Hepatocyte (in vitro differentiated cells): ENCODE measurements around the gene COL5A2. TPM values are rescaled to one million over a fixed set of nuclear protein-coding genes. Genes with fewer than 3 reads are reported as not detected.

ENCODE experiments used
- DNase-seq: peaks from one replicate; pipeline ENCODE4 v3.0.0-alpha.2; 2016; ENCODE audit warnings: low spot score
- H2AFZ ChIP-seq: fragments of 200-600 bp; sonication (generic); 2 replicates; pipeline ENCODE4 v1.6.0; 2016; ENCODE audit warnings: antibody characterized with exemption, mild to moderate bottlenecking
- H3K27ac ChIP-seq: fragments of 200-600 bp; sonication (generic); 2 replicates; pipeline ENCODE4 v1.5.1; 2016; ENCODE audit warnings: mild to moderate bottlenecking
- H3K27me3 ChIP-seq: fragments of 200-600 bp; sonication (generic); 2 replicates; pipeline ENCODE4 v1.6.1; 2016
- H3K36me3 ChIP-seq: fragments of 200-600 bp; sonication (generic); replicated peaks from 2 replicates; pipeline ENCODE4 v1.5.1; 2016; ENCODE audit warnings: low read depth; ENCODE audit not compliant: insufficient read depth
- H3K4me1 ChIP-seq: fragments of 200-600 bp; sonication (generic); 2 replicates; pipeline ENCODE4 v1.5.1; 2016; ENCODE audit warnings: mild to moderate bottlenecking, moderate library complexity; ENCODE audit not compliant: insufficient read depth
- H3K4me2 ChIP-seq: fragments of 200-600 bp; sonication (generic); 2 replicates; pipeline ENCODE4 v1.6.0; 2016
- H3K4me3 ChIP-seq: fragments of 200-600 bp; sonication (generic); 2 replicates; pipeline ENCODE4 v1.5.1; 2016; ENCODE audit warnings: mild to moderate bottlenecking
- H3K79me2 ChIP-seq: fragments of 200-600 bp; sonication (generic); 2 replicates; pipeline ENCODE4 v1.6.0; 2017; ENCODE audit warnings: mild to moderate bottlenecking
- H3K9me2 ChIP-seq: fragments of 200-600 bp; sonication (generic); replicated peaks from 2 replicates; pipeline ENCODE4 v1.6.0; 2017; ENCODE audit warnings: mild to moderate bottlenecking; ENCODE audit not compliant: insufficient read depth
- H3K9me3 ChIP-seq: fragments of 200-600 bp; sonication (generic); 2 replicates; pipeline ENCODE4 v1.5.1; 2016; ENCODE audit warnings: low read depth, mild to moderate bottlenecking
- H4K20me1 ChIP-seq: fragments of 200-600 bp; sonication (generic); 2 replicates; pipeline ENCODE4 v1.6.0; 2016; ENCODE audit warnings: mild to moderate bottlenecking; ENCODE audit not compliant: insufficient read depth, poor library complexity, severe bottlenecking
- EZH2 ChIP-seq: fragments of 200-600 bp; sonication (generic); IDR thresholded peaks from 2 replicates; pipeline ENCODE4 v1.6.1; 2016; ENCODE audit warnings: antibody characterized with exemption, mild to moderate bottlenecking, borderline replicate concordance
- EZH2phosphoT487 ChIP-seq: fragments of 200-600 bp; sonication (generic); IDR thresholded peaks from one replicate; pipeline ENCODE4 v1.6.1; 2018; ENCODE audit warnings: antibody characterized with exemption, mild to moderate bottlenecking, low read depth, moderate library complexity; ENCODE audit not compliant: unreplicated experiment, severe bottlenecking
- WGBS: methylation state at CpG from one replicate; pipeline ENCODE4 v1.1.6; 2016; ENCODE audit warnings: low lambda C conversion rate; ENCODE audit errors: missing lambda C conversion rate; 5-methylcytosine and 5-hydroxymethylcytosine counted together
- polyA plus RNA-seq: library from polyadenylated mRNA; unstranded; fragments of >200 nt; fragmentation: Nextera tagmentation; extraction: Ambion mirVana; gene quantifications from 2 replicates; pipeline ENCODE4 v1.2.1, GENCODE V29; 2016
- total RNA-seq: library from RNA; depleted of rRNA; stranded (reverse); fragments of >200 nt; gene quantifications from 2 replicates; pipeline ENCODE4 v1.2.3, GENCODE V29; 2014
- TF ChIP-seq, protein P1 (sequence below): fragments of 200-600 bp; sonication (generic); IDR thresholded peaks from 2 replicates; pipeline ENCODE4 v1.5.1; 2016; ENCODE audit warnings: antibody characterized with exemption, mild to moderate bottlenecking; ENCODE audit not compliant: poor library complexity

COL5A2 gene
- total and polyA plus RNA-seq, 2 experiments from 2014 or later = 137 to 406 TPM

DNA sequence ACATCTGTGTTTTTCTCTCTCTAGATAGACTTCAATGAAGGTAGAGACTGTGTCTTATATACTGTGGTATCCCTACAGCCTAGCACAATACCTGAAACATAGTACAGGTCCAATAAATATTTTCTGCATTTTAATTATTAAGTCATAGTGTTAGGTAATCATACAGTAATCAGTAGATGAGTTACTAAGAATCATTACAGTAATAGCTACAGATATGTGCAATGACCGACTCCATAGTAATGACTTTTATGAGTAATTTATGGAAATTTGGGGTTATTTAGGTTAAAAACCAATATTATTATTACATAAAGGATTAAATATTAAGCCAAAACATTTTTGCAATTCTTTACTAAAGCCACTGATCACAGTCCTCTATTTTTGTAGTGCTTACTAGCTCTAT lies 21.6 kb downstream of the COL5A2 start:
- Histone ChIP-seq H4K20me1 (peaks cover 5% of the 10 kb centered on the region), H3K4me1 (no peaks in the 10 kb centered on the region), H3K27me3 (no peaks in the 10 kb centered on the region), H3K27ac (no peak overlapping the region), H3K9me3 (no peaks in the 10 kb centered on the region), H3K4me2 (no peak overlapping the region), H2AFZ (no peak overlapping the region), H3K79me2 (peaks cover 99% of the 10 kb centered on the region), H3K36me3 (no peaks in the 10 kb centered on the region), H3K9me2 (no peaks in the 10 kb centered on the region), H3K4me3 (no peak overlapping the region)
- no peak for DNase-seq
- TF ChIP-seq EZH2 = no peak
- TF ChIP-seq, protein P1, sequence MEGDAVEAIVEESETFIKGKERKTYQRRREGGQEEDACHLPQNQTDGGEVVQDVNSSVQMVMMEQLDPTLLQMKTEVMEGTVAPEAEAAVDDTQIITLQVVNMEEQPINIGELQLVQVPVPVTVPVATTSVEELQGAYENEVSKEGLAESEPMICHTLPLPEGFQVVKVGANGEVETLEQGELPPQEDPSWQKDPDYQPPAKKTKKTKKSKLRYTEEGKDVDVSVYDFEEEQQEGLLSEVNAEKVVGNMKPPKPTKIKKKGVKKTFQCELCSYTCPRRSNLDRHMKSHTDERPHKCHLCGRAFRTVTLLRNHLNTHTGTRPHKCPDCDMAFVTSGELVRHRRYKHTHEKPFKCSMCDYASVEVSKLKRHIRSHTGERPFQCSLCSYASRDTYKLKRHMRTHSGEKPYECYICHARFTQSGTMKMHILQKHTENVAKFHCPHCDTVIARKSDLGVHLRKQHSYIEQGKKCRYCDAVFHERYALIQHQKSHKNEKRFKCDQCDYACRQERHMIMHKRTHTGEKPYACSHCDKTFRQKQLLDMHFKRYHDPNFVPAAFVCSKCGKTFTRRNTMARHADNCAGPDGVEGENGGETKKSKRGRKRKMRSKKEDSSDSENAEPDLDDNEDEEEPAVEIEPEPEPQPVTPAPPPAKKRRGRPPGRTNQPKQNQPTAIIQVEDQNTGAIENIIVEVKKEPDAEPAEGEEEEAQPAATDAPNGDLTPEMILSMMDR = no peak
- no peak for TF ChIP-seq EZH2phosphoT487
- 89% methylated on average over 1 of the region's 1 CpG for WGBS

DNA sequence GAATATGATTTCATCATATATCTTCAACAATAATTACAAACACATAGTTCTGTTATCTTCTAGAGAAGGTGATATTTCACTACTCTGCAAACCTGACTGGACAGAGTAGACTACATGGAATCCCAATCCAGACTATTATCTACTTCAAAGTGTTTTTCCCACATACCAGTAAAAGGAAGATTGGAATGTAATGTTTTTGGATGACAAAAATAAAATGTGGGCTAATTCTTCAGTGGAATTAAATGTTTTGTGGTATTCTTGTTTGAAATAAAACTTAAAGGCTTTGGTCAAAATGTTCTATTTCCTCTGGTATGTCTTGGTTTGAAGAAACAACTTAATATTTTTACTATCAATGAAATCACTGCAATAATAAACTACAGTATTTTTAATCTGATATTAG lies 22.1 kb downstream of the COL5A2 start:
- no peak overlapping the region for H2AFZ ChIP-seq
- H3K4me2 ChIP-seq = no peak overlapping the region
- H3K9me3 ChIP-seq = no peaks in the 10 kb centered on the region
- H3K27ac ChIP-seq = no peak overlapping the region
- TF ChIP-seq EZH2phosphoT487 (no peak), EZH2 (no peak)
- TF ChIP-seq, protein P1 = no peak
- H3K9me2 ChIP-seq = no peaks in the 10 kb centered on the region
- no peak for DNase-seq
- peaks cover 4% of the 10 kb centered on the region for H4K20me1 ChIP-seq
- H3K36me3 ChIP-seq = no peaks in the 10 kb centered on the region
- H3K79me2 ChIP-seq = peaks cover 99% of the 10 kb centered on the region
- H3K4me3 ChIP-seq = no peak overlapping the region
- no peaks in the 10 kb centered on the region for H3K27me3 ChIP-seq
- H3K4me1 ChIP-seq = no peaks in the 10 kb centered on the region

DNA sequence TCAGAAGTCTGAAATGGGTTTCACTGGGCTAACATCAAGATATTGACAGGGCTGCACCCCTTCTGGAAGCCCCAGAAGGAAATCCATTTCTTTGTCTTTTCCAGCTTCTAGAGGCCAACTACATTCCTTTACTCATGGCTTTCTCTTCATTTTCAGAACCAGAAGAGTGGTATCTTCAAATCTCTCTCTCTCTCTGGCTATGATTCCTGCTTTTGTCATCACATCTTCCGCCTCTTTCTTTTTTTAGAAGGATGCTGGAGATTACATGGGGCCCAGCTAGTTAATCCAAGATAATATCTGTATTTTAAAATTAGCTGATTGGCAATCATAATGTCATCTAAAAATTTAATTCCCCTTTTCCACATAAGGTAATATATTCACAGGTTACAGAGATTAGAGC lies 23.8 kb downstream of the COL5A2 start:
- Histone ChIP-seq H3K4me1 (peaks cover 7% of the 10 kb centered on the region), H2AFZ (no peak overlapping the region), H3K79me2 (peaks cover 99% of the 10 kb centered on the region), H3K4me3 (no peak overlapping the region), H3K27ac (no peak overlapping the region), H3K27me3 (no peaks in the 10 kb centered on the region), H3K36me3 (no peaks in the 10 kb centered on the region), H3K9me2 (no peaks in the 10 kb centered on the region), H4K20me1 (peaks cover 4% of the 10 kb centered on the region), H3K9me3 (no peaks in the 10 kb centered on the region), H3K4me2 (no peak overlapping the region)
- 96% methylated on average over 1 of the region's 1 CpG for WGBS
- TF ChIP-seq EZH2phosphoT487 (no peak), EZH2 (no peak)
- TF ChIP-seq, protein P1 = no peak
- no peak for DNase-seq

DNA sequence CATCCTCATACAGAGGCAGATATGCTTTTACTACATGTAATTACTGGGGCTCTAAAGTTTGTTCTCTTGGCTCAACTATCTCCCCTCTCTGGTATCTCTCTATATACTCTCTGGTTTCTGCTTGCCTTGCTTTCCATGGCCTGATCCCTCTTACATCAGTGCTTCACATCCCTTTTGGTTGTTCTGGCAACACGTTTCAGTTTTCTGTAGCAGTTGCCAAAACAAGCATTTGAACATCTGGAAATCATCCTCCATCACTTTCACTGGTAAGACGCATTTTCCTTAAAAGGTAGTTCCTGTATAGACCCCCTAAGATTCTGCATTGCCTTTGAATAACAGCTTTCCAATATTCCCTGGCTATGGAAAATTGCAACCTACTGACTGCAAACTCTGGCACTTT lies 25.9 kb downstream of the COL5A2 start:
- H3K36me3 ChIP-seq = no peaks in the 10 kb centered on the region
- TF ChIP-seq EZH2 (no peak), EZH2phosphoT487 (no peak)
- TF ChIP-seq, protein P1 = no peak
- peak overlapping the region; percentile 5 for H3K4me2 ChIP-seq
- no peak overlapping the region for H2AFZ ChIP-seq
- WGBS = 64% methylated on average over 2 of the region's 2 CpGs
- peaks cover 7% of the 10 kb centered on the region for H3K4me1 ChIP-seq
- H3K27ac ChIP-seq = peak overlapping the region; percentile 50
- H3K79me2 ChIP-seq = peaks cover 98% of the 10 kb centered on the region
- no peaks in the 10 kb centered on the region for H3K9me2 ChIP-seq
- peaks cover 8% of the 10 kb centered on the region for H4K20me1 ChIP-seq
- H3K27me3 ChIP-seq = no peaks in the 10 kb centered on the region
- DNase-seq = peak; percentile 20
- no peak overlapping the region for H3K4me3 ChIP-seq
- H3K9me3 ChIP-seq = no peaks in the 10 kb centered on the region
